Measurements from ENCODE around the gene CWF19L1.

Gene CWF19L1

DNA sequence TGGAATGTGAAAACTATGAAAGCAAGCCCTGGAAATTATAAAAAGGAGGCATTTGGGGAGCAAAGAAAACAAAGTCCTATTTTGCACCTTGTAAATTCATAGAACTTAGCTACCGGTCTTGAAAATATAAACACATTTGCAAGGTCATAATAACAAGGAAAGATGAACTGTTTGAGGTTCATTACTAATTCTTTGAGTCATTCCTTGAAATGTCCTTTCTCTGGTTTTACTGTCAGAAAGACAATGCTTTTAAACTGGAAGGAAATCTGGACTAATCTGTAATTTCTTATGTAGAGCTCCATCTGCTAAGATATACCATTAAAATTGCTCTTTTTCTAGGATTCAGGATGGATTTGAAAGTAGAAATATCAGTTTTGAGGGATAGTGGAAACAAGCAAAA, 83.0 kb downstream of the CWF19L1 start:
- H3K27ac ChIP-seq: peak overlapping the region; percentile 67
- DNase-seq (ENCODE audit: low read depth, low spot score): no peak

DNA sequence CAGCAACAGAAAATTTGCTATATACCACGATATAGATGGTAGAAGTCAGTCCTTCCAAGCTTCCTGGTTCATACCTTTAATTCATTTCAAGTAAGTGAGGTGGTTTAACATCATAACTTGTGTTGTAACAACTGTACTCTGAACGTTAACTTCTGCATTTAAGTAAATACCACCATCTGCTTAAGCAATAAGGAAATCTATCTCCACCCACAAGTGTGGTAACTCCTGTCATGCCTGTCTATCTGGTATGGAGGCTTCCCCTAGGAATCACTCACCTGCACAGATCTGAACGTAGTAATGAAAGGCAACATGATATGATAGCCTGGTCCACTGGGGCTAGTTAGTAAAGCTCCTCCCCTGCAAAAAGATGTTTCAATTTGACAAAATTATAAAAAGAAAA, 84.0 kb downstream of the CWF19L1 start:
- peak overlapping the region; percentile 67 for H3K27ac ChIP-seq
- peak; percentile 75 for DNase-seq (ENCODE audit: low read depth, low spot score)

DNA sequence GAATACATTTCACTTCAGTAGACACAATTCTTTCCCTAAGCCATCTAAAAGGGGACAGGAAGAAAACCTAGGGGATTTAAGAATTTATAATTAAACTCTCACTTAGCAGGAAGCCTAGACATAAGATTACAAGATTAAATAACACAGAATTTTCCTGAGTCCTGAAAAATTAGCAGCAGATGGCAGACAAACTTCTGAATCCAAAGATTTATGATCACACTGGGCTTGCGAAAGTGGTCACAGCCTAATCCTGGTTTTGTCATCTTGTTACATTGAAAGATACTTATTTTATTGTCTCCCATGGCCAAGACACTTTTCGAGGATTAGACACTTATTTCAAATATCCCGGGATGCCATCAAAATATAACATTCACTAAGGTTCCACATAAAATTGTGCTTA, 84.5 kb downstream of the CWF19L1 start:
- DNase-seq (ENCODE audit: low read depth, low spot score): no peak

More for the DNA sequence above, 84.5 kb downstream of the CWF19L1 start:
- peak overlapping the region; percentile 67 for H3K27ac ChIP-seq
